Left renal pelvis (tissue), 4 donors: ENCODE measurements around the gene IL7R. TPM values are rescaled to one million over a fixed set of nuclear protein-coding genes. Genes with fewer than 3 reads are reported as not detected.
A peak's percentile ranks its signal among the peaks of the same experiment; 100 is the strongest.

Experiments used
- DNase-seq, 4 donors: peaks; one replicate each; pipeline ENCODE4 v3.0.0-alpha.2; 2013; ENCODE audit warnings: low read depth in 4 of 4, low spot score in 3 of 4
- polyA plus RNA-seq, 4 donors: library from polyadenylated mRNA; unstranded; fragments of 120-200 nt; gene quantifications; one replicate each; pipeline ENCODE4 v1.2.1, GENCODE V29; 2013; ENCODE audit not compliant: insufficient read length in 4 of 4

IL7R gene
- polyA plus RNA-seq, 4 donors: 0.63 to 1.6 (median 0.88) TPM

GRCh38 chr5:35902046-35902672 lies 45.5 kb downstream of the IL7R start:
- DNase-seq: no peak

- no peak for DNase-seq
Observed at GRCh38 chr5:35903631-35904203, 47.0 kb downstream of the IL7R start.

GRCh38 chr5:35904443-35905132 lies 47.9 kb downstream of the IL7R start:
- DNase-seq: no peak

DNA sequence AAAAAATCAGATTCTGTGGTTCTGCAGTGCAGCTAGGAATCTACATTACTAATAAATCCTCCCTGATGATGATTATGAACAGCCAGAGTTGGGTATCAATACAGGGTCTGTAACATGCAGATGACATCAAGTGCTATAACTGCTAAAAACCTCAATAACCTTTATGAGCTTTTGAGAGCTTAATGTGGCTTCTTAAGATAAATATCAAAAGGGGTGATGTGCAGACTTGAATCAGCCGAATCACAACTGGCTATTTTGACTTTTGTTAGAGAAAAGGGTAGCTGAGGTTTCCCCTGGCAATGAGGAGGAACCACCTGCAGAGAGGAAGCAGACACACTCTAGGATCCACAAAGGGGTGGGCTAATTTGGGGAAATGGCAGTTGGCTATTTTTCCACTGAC lies 51.5 kb downstream of the IL7R start:
- DNase-seq: no peak

GRCh38 chr5:35908814-35909213 lies 52.1 kb downstream of the IL7R start:
- DNase-seq: no peak

DNA sequence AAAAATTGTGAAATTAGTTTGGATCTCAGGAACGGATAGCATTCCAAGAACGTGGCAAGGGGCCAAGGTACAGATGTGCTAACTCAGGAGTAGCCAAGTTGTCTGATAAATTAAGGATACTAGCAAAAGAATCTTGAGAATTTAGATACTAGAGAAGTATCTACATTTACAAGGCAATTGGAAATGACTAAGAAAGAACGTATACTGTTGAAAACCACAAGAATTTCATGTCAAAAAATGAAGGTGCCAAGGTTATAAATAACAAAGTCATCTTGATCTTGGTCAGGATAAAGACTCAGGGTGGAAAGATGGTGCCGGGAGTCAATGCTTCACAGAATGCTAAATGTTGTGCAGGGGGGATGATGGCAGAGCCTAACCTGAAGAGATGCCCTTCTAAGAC lies 62.5 kb downstream of the IL7R start:
- DNase-seq: no peak

DNA sequence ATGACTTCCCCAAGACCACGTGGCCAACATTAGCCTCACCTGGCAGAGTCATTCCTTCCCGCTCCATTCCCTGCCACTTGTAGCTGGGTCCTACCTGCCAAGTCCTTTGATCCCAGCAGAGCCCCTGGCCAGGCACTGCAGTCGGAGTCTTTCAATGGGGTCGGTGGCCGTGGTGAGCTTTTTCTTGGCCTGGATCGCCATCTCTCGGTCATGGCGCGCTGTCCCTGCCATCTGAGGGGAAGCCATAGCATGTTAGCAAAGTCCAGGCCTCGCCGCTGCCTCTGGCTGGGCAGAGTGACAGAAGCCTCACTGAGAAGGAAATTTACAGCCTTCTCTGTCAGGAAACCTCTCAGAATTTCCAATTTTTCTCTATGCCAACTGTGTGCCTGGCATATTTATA lies 64.2 kb downstream of the IL7R start:
- no peak for DNase-seq

DNA sequence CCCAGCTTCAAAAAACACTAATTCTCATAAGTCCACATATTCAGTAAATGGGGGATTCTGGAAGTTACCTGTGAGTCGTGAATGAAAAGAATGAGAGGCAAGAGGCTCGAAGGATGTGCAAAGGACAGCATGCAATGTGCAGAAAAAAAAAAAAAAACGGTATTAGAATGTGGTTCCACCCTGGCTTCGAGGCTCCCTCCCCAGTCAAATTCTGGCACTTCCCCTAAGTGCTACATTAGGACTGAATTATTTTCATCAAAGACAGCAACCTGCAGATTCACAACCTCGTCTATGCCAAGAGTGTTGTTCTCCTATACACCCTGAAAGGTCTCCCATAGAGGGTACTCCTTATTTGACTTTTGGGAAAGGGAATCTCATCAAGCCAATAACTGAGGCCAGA lies 65.2 kb downstream of the IL7R start:
- no peak for DNase-seq

GRCh38 chr5:35922468-35922867 lies 65.8 kb downstream of the IL7R start:
- no peak for DNase-seq

DNA sequence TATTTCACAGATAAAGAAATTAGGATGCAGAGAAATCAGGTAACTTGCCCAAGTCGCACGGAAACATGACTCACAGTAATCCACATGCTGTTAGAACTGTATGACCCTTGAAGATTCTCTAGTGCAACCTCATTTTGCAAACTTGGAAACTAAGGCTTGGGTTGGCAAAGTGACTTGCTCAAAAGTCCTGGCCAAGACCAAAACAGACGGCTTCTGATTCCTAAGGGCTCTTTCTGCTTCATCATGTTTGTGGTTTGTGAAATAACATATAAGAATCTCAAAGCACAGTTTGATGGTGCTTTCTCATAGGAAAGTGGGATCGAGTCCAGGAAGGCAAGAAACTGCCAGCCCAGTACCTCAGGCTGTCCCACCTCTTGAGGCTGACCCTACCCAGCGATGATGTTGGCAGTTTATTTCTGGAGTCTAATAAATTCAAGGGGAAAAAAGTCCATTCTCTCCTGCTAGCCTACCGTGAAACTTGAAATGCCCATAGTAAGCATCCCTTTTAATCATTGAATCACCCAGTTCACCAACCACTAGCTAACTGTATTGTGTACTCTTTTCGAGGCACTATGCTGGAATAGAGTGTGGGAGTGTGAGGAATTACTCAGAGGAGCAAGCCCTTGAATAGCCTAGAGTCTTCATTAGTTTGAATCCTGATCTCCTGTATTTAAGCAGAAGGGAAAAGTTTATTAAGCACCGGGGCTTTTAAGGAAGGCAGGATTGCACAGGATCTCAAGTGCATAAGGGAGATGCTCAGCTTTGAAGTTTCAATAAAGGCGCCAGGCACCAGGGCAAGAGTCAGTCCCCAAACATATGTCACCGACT lies 67.6 kb downstream of the IL7R start:
- no peak for DNase-seq

- peak in 2 of 4 donors; percentile 24 to 41 for DNase-seq
Observed at GRCh38 chr5:35924950-35925722, 68.4 kb downstream of the IL7R start.

DNA sequence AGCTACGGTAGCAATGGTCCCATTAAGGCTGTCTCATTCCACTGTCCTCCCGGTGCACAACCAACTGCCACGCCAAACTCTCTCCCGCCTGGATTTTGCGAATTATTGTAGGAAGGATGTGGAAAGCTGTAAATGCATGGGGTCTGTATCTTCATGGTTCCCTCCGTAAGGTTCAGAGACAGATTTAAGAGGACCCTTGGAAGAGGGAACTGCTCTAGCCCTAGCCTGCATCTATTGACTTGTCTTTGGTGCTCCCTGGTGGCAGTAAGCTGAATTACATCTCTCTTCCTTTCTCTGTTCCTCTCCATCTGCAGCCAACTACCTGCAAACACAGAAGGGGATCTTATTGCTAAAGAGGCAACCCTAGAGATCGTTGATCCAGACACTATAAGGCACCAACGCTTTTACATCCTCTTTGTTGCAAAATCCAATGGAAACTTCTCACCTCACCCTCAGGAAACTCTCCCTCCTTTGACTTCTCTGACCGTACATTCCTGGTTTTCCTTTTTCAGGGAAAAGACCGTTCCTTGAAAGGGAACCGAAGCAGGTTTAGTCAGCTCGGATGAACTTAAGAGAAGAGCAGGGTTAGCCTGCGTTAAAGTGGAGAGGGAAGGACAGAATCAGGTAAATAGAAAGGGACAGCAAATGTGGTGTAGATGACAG lies 69.8 kb downstream of the IL7R start:
- DNase-seq: peak in 3 of 4 donors; percentile 41 to 55 (median 50)

Other genes starting within 250 kb of the IL7R start
- gene SPEF2, start 239.0 kb upstream of the IL7R start, polyA plus RNA-seq: 10 to 100 TPM; 24.6 to 62.4 (median 45.8) TPM
- gene CAPSL, start 81.7 kb downstream of the IL7R start, polyA plus RNA-seq: 1 to 10 TPM in 3 of 4 donors, not detected in 1; 5.1 to 7.4 (median 5.5) TPM
- 100 to 1,000 TPM in 1 of 4 donors, 10 to 100 TPM in 2, 1 to 10 TPM in 1; 2.7 to 137 (median 81.3) TPM for gene UGT3A1, start 134.5 kb downstream of the IL7R start, polyA plus RNA-seq
- 10 to 100 TPM in 2 of 4 donors, 1 to 10 TPM in 1, under 1 TPM in 1; 0.30 to 16.8 (median 9.3) TPM for gene UGT3A2, start 210.0 kb downstream of the IL7R start, polyA plus RNA-seq